GM12872 (cell line): ENCODE data around the gene XKRX.

Experiments
- TF ChIP-seq, protein P1 (sequence below): IDR thresholded peaks from 3 replicates; pipeline ENCODE4 v1.5.1; 2011; ENCODE audit warnings: low read depth, mild to moderate bottlenecking, low read length, moderate library complexity; ENCODE audit not compliant: insufficient read depth

The XKRX gene

DNA sequence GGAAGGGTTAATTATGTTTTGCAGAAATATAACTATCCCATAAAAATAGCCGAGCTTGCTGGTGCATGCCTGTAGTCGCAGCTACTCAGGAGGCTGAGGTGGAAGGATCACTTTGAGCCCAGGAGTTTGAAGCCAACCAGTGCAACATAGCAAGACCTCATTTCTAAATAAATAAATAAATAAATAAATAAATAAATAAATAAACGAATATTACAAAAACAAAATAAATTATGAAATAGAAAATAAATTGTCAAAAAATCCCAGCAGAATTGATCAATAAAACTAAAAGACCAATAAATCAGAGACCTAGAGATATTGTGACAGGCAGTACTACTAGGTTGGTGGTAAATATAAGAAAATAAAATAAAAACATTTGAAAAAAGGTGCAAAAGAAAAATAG lies 34.1 kb upstream of the XKRX start:
- TF ChIP-seq, protein P1, sequence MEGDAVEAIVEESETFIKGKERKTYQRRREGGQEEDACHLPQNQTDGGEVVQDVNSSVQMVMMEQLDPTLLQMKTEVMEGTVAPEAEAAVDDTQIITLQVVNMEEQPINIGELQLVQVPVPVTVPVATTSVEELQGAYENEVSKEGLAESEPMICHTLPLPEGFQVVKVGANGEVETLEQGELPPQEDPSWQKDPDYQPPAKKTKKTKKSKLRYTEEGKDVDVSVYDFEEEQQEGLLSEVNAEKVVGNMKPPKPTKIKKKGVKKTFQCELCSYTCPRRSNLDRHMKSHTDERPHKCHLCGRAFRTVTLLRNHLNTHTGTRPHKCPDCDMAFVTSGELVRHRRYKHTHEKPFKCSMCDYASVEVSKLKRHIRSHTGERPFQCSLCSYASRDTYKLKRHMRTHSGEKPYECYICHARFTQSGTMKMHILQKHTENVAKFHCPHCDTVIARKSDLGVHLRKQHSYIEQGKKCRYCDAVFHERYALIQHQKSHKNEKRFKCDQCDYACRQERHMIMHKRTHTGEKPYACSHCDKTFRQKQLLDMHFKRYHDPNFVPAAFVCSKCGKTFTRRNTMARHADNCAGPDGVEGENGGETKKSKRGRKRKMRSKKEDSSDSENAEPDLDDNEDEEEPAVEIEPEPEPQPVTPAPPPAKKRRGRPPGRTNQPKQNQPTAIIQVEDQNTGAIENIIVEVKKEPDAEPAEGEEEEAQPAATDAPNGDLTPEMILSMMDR = no peak

DNA sequence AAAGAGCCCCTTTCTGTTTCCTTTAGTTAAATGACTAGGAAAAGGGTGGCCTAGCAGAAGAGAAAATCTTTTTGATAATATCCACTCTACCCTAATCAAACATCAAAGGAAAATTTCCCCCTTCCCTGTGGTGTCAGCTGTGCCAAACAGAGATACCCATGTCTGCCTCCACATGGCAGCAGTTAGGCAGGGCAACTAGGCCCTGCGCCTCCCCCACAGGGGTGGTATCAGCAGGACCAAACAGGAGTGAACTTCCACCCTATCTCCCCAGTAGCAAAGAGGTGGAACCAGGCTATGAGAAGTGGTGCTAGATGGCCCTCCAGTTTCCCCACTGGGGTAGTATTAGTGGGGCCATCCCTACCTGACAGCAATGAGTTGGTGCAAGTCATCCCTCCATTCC lies 19.8 kb upstream of the XKRX start:
- TF ChIP-seq, protein P1 = no peak

DNA sequence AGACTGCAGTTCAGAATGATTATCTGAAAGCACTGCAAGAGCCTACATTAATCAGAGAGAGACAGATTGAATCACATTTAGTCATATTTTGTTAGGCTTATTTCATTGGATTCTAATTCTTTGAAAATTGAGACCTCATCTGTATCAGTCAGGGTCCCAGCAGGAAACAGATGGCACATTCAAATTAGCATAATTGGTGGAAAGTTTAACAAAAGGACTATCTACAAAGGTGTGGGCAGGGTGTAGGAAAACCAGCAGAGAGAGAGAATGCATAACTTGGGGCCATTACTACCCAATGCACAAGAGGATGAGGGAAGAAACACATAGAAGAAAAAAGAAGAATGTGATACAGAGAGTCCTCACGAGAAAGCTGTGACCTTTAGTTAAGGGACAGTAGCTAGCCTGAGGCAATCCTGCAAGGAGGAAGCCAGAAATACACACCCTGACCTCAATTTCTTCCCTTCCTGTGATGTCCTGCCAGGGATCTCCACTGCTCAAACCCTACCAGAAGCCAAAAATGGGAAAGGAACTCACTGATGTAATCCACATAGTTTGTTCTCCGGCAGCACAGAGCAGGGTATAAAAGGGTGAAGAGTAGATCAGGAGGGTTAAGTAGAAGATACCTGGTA lies 17.7 kb upstream of the XKRX start:
- TF ChIP-seq, protein P1 = no peak

DNA sequence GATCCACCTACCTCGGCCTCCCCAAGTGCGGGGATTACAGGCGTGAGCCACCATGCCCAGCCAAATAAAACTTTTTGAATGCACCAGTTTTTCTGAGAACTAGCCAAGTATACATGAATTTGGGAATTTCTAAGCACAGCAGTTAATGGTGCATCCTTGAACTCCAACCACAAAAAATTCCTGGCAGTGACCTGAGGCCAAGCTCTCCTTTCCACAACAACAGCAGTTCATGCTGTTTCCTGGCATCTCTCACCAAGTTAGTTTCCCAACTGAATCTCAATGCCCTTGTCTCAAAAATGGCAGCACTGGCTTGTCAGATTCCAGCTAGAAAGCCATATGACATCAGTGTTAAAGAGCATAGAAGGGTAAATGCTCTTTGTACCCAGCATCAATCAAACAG lies 15.9 kb upstream of the XKRX start:
- TF ChIP-seq, protein P1 = no peak

DNA sequence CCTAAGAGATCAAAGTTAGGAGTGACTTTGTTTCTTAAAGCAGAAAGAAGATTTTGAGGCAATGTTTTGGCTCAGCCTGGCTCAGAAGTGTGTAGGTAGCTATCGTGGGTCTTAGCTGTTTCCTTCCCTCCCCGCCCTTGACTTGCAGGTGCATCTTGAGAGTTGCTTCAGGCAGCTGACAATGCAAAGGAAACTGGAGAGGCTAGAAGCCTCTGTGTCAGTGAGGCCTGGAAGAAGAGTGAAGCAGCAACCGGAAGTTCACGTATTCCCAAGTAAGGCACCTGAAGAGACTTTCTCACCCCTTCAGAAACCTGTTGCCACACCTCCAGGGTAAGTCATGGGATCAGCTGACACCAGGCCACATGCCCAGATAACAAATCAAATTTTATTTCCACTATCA lies 10.6 kb upstream of the XKRX start:
- TF ChIP-seq, protein P1 = no peak

DNA sequence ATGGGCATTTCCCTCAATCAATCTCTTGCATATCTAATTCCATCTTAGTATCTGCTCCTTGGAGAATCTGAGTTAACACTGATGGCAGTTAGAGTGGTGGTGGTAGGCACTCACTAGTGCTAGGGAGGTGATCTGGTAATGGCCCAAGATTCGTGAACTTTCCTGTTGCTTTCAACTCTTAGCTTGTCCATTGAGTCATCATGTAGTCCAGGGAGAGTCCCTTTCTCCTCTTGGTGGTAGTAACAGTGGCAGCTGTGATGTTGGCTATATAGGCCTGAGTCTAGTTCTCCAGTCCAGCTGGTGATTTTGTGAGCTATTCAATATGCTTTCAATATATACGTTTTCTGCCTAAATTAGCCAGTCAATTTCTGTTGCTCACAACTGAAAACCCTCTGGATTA lies 7.0 kb upstream of the XKRX start:
- TF ChIP-seq, protein P1 = no peak

DNA sequence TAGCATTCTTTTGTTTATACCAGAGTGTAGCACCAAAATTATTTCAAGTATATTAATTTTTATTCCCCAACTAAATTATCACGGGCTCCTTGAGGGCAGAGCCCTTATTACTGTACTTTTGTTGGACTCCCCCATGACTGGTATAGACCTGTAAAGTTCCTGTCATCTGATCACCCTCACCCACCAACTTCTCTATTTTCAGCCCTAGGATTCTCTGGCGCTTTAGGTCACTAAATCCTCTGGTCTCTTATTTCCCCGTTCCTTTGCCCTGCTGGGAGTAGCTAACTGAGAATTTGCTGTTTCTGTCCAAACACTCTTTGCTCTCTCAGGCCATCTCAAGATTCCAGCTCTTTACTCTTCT lies 3.2 kb upstream of the XKRX start:
- TF ChIP-seq, protein P1 = no peak
